Neural crest cell (in vitro differentiated cells): Measurements from ENCODE around the gene CGNL1. TPM values are rescaled to one million over a fixed set of nuclear protein-coding genes. Genes with fewer than 3 reads are reported as not detected.

Experiments
- DNase-seq: peaks from one replicate; pipeline ENCODE4 v3.0.0; 2021; ENCODE audit warnings: low read depth, mixed read lengths, low spot score
- H3K27ac Mint-ChIP-seq: one replicate; pipeline ENCODE4 v1.8.0; 2021; ENCODE audit warnings: mild to moderate bottlenecking, mixed read lengths; ENCODE audit not compliant: unreplicated experiment
- H3K27me3 Mint-ChIP-seq: 2 replicates; pipeline ENCODE4 v1.8.0; 2021; ENCODE audit warnings: low read depth, mild to moderate bottlenecking, mixed read lengths
- H3K36me3 Mint-ChIP-seq: 2 replicates; pipeline ENCODE4 v1.8.0; 2021; ENCODE audit warnings: low read depth, mild to moderate bottlenecking, mixed read lengths
- H3K4me1 Mint-ChIP-seq: 2 replicates; pipeline ENCODE4 v1.8.0; 2021; ENCODE audit warnings: mixed read lengths
- H3K4me3 Mint-ChIP-seq: one replicate; pipeline ENCODE4 v1.8.0; 2021; ENCODE audit warnings: mild to moderate bottlenecking, mixed read lengths
- H3K9me3 Mint-ChIP-seq: 2 replicates; pipeline ENCODE4 v1.8.0; 2021; ENCODE audit warnings: mixed read lengths
- CTCF ChIP-seq: fragments of 200-600 bp; sonication (generic); conservative IDR thresholded peaks from 2 replicates; pipeline ENCODE4 v1.5.0; 2021; ENCODE audit warnings: antibody characterized with exemption, mild to moderate bottlenecking
- total RNA-seq: library from RNA; stranded (reverse); gene quantifications from 2 replicates; pipeline ENCODE4 v1.2.1, GENCODE V29; 2021

CGNL1 gene
- total RNA-seq, 1 donor from 2014 or later = 1.2 TPM

- no peak overlapping the region for H3K27ac Mint-ChIP-seq
- no peaks in the 10 kb centered on the region for H3K27me3 Mint-ChIP-seq
- H3K4me3 Mint-ChIP-seq = no peak overlapping the region
- DNase-seq = no peak
- no peaks in the 10 kb centered on the region for H3K9me3 Mint-ChIP-seq
- peaks cover 9% of the 10 kb centered on the region for H3K4me1 Mint-ChIP-seq
- no peak for TF ChIP-seq CTCF
- no peaks in the 10 kb centered on the region for H3K36me3 Mint-ChIP-seq
Observed at GRCh38 chr15:57516327-57517029, 140.2 kb downstream of the CGNL1 start.

GRCh38 chr15:57517030-57517671 lies 140.8 kb downstream of the CGNL1 start:
- no peak for TF ChIP-seq CTCF
- no peak overlapping the region for H3K27ac Mint-ChIP-seq
- H3K9me3 Mint-ChIP-seq = no peaks in the 10 kb centered on the region
- peaks cover 9% of the 10 kb centered on the region for H3K4me1 Mint-ChIP-seq
- no peak overlapping the region for H3K4me3 Mint-ChIP-seq
- no peak for DNase-seq
- H3K36me3 Mint-ChIP-seq = no peaks in the 10 kb centered on the region
- no peaks in the 10 kb centered on the region for H3K27me3 Mint-ChIP-seq

DNA sequence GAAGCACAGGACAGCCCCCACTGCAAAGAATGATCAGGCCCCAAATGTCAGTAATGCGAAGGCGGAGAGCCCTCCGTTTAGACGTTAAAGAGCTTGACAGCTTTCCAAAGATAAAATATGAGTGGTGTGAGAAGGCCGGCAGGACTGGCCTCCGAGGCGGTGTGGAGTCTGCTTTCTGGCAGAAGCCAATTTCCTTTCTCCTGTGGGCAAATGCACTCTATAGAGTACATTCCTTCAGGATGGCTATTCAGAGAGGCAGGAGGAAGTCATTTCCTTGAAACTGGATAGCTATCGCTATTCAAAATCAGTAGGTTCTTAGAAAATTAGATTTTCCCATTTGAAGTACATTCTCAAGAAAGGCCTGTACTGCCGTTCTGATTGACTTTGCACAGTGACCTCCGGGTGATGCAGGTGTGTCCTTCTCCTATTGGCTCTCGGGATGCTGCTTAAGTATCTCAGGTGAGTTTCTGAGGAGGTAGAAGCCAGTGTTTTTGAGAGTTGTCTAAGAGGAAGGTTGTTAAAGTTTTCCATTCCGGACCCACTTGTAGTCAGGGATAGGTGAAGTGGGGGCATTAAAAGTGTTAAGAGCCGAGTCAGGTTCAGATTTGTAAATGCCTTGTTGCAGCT lies 142.6 kb downstream of the CGNL1 start:
- H3K4me1 Mint-ChIP-seq = peaks cover 9% of the 10 kb centered on the region
- no peaks in the 10 kb centered on the region for H3K36me3 Mint-ChIP-seq
- TF ChIP-seq CTCF = no peak
- H3K27ac Mint-ChIP-seq = no peak overlapping the region
- H3K9me3 Mint-ChIP-seq = no peaks in the 10 kb centered on the region
- no peaks in the 10 kb centered on the region for H3K27me3 Mint-ChIP-seq
- H3K4me3 Mint-ChIP-seq = no peak overlapping the region
- DNase-seq = no peak

- no peaks in the 10 kb centered on the region for H3K9me3 Mint-ChIP-seq
- no peak overlapping the region for H3K27ac Mint-ChIP-seq
- no peak for TF ChIP-seq CTCF
- H3K36me3 Mint-ChIP-seq = no peaks in the 10 kb centered on the region
- no peaks in the 10 kb centered on the region for H3K27me3 Mint-ChIP-seq
- no peak overlapping the region for H3K4me3 Mint-ChIP-seq
- peaks cover 9% of the 10 kb centered on the region for H3K4me1 Mint-ChIP-seq
- no peak for DNase-seq
Observed at GRCh38 chr15:57519806-57520205, 143.5 kb downstream of the CGNL1 start.

DNA sequence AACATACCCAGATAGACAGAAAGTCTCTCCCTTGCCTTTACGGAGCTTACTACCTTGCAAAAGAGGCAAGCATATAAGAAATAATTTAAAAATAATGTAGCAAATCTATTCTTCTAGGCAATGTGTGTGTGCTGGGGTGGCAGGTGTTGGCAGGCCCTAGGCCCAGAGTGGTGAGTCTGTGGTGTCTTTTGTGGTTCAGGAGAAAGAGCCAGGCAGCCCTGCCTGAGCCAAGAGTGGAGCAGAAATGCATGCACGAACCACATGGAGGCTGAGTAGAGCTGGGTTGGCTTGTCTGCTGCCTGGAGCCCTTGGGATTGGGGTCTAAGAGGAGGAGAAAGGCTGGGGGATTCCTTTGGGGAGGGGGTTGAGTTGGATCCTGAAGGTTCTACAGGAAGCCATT lies 145.2 kb downstream of the CGNL1 start:
- Mint-ChIP-seq H3K36me3 (no peaks in the 10 kb centered on the region), H3K27ac (no peak overlapping the region)

More for the DNA sequence above, 145.2 kb downstream of the CGNL1 start:
- TF ChIP-seq CTCF = no peak
- Mint-ChIP-seq H3K27me3 (no peaks in the 10 kb centered on the region), H3K9me3 (no peaks in the 10 kb centered on the region), H3K4me3 (no peak overlapping the region), H3K4me1 (peaks cover 11% of the 10 kb centered on the region)
- DNase-seq = no peak
